ENCODE data around the gene FARS2.

The FARS2 gene

DNA sequence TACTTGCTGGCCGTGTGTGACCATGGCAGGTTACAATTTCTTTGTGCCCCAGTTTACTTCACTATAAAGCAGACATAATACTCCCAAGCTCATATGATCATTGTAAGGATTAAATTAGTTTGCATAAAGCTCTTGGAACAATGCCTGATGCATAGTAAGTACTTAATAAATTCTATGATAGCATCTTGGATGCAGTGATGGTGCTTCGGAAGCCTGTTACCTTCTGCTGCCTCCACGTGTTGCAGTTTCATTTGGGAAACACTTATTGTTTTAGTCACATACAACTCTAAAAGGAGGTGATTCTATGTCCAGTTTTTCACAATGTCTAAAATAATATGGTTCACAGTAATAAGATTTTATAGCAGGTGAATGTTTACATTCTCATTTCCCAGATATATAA, 401.5 kb downstream of the FARS2 start:
- no peak overlapping the region for H3K9ac ChIP-seq

DNA sequence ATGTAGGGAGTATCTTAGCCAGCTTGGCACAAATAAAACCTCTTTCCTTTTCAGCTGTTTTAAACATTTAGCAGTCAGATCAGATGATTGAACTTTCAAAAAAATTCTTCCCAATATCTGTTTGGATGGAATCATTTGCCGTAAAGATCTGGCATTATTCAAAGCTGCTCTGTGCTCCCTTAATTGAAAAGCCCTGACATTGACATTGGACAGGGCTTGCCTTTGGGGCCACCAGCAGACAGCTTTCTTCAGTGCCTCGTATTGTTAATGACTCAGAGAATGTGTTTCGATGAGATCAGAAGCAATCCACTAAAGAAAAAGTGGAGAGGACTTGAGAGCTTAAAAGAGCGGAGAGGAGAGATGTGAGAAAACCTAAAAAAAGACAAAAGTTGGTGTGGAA, 401.9 kb downstream of the FARS2 start:
- H3K9me3 ChIP-seq: no peaks in the 10 kb centered on the region
- no peak for TF ChIP-seq Cebpa-rat (IDR thresholded peaks at IDR 0.05)

More for the DNA sequence above, 401.5 kb downstream of the FARS2 start:
- no peak overlapping the region for H3K4me3 ChIP-seq
- peaks cover 36% of the 10 kb centered on the region for H3K4me1 ChIP-seq
- H4K20me1 ChIP-seq: no peaks in the 10 kb centered on the region
- no peaks in the 10 kb centered on the region for H3K36me3 ChIP-seq
- H3K27ac ChIP-seq: no peak overlapping the region
- no peaks in the 10 kb centered on the region for H3K9me3 ChIP-seq
- no peak overlapping the region for H3K4me2 ChIP-seq
- no peak for TF ChIP-seq Cebpa-rat (IDR thresholded peaks at IDR 0.05)
- no peaks in the 10 kb centered on the region for H3K27me3 ChIP-seq

DNA sequence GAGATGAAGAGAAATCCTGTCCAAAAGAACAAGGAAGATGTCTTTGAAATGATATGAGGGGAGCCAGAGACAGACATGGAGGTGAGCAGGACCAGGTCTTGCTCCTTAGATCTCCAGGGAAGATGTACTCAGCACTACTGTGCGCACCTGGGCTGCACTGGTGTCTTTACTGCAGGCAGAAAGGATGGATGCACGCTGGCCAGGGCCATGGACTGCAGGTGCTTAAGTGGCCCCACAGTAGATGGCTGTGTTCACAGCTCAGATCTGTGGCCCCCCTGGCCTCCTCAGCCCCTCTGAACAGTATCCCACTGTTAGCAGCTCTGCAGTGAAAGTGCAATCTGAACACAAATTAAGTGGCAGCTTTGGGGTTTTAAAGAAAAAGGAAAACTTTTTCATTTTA, 402.4 kb downstream of the FARS2 start:
- H3K9ac ChIP-seq: no peak overlapping the region
- peaks cover 43% of the 10 kb centered on the region for H3K4me1 ChIP-seq
- H4K20me1 ChIP-seq: no peaks in the 10 kb centered on the region
- no peak overlapping the region for H3K4me2 ChIP-seq
- no peaks in the 10 kb centered on the region for H3K27me3 ChIP-seq
- H3K9me3 ChIP-seq: no peaks in the 10 kb centered on the region
- H3K4me3 ChIP-seq: no peak overlapping the region
- TF ChIP-seq Cebpa-rat (IDR thresholded peaks at IDR 0.05): no peak
- H3K27ac ChIP-seq: no peak overlapping the region
- no peaks in the 10 kb centered on the region for H3K36me3 ChIP-seq

More for the DNA sequence above, 401.9 kb downstream of the FARS2 start:
- no peaks in the 10 kb centered on the region for H3K36me3 ChIP-seq
- peaks cover 41% of the 10 kb centered on the region for H3K4me1 ChIP-seq
- no peak overlapping the region for H3K9ac ChIP-seq
- no peaks in the 10 kb centered on the region for H4K20me1 ChIP-seq
- no peak overlapping the region for H3K4me2 ChIP-seq
- no peaks in the 10 kb centered on the region for H3K27me3 ChIP-seq
- H3K27ac ChIP-seq: no peak overlapping the region
- no peak overlapping the region for H3K4me3 ChIP-seq

DNA sequence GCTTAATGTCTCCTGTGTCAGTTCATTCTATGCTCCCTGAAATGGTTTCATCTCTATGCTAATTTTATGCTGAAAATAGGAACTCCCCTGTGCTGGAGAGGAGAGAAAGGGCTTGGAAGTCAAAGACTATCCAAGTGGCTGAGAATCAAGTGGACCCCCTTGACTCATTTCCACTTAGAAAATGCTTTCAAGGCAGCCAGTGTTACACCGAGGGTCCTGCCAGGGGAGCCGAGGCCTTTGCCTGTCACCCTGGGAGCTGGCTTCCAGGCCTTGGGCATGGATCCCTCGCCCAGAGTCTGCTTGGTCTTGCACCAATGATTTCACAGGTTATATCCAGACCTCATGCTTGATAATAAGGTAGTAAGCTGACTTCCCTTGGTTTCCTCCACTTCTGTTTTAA, 402.8 kb downstream of the FARS2 start:
- Histone ChIP-seq H3K36me3 (no peaks in the 10 kb centered on the region), H3K9me3 (no peaks in the 10 kb centered on the region), H3K27ac (no peak overlapping the region), H3K4me2 (peak overlapping the region; percentile 65; the same call in 1 of the 2 replicates), H3K4me3 (no peak overlapping the region), H3K9ac (no peak overlapping the region), H3K4me1 (peaks cover 43% of the 10 kb centered on the region), H4K20me1 (no peaks in the 10 kb centered on the region), H3K27me3 (no peaks in the 10 kb centered on the region)
- TF ChIP-seq Cebpa-rat (IDR thresholded peaks at IDR 0.05): no peak

DNA sequence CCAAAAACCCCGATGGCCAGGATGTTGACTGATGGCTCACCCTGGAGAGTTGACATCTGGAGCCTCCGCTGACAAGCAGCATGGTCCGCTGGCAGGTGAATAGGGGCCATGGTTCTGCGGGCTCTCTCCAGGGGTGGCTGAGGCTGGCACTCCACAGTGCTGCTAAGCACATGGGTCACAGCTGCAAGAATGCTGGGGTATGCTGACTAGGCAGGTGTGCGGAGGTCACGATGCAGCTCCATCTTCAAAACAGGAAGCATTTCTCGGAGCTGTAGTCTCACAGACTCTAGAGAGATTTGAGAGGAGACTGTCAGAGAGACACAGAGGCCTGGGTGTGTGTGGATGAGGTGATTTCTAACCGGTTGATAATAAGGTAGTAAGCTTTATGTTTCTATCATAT, 403.9 kb downstream of the FARS2 start:
- Histone ChIP-seq H3K9ac (no peak overlapping the region), H4K20me1 (no peaks in the 10 kb centered on the region), H3K4me2 (peak overlapping the region; percentile 65), H3K4me3 (no peak overlapping the region), H3K27me3 (no peaks in the 10 kb centered on the region), H3K4me1 (peaks cover 43% of the 10 kb centered on the region), H3K9me3 (no peaks in the 10 kb centered on the region), H3K27ac (peak overlapping the region; percentile 2; the same call in 1 of the 2 replicates), H3K36me3 (no peaks in the 10 kb centered on the region)
- no peak for TF ChIP-seq Cebpa-rat (IDR thresholded peaks at IDR 0.05)

DNA sequence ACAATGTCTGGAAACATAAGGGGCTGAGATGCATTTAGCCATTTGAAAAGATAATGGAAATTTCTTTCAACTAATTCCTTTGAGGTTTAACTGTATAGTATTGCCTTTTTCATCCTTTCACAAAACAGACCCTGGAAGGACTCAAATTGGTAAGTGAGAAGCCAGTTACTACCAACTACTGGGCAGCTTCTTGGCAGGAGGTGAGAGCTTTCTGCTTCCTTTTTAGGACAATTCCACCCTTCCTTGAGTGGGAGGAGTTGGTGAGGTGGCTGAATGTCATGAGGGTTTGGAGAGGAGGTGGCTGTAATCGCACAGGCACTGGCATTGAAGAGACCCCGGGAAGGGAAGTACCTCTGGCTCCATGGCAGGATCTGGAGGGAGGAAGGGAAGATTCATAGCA, 404.4 kb downstream of the FARS2 start:
- Histone ChIP-seq H3K4me1 (peaks cover 44% of the 10 kb centered on the region), H3K9me3 (no peaks in the 10 kb centered on the region), H3K36me3 (no peaks in the 10 kb centered on the region), H4K20me1 (no peaks in the 10 kb centered on the region), H3K9ac (no peak overlapping the region), H3K4me2 (peak overlapping the region; percentile 65), H3K4me3 (no peak overlapping the region), H3K27ac (peak overlapping the region; percentile 2; the same call in 1 of the 2 replicates), H3K27me3 (no peaks in the 10 kb centered on the region)
- no peak for TF ChIP-seq Cebpa-rat (IDR thresholded peaks at IDR 0.05)

DNA sequence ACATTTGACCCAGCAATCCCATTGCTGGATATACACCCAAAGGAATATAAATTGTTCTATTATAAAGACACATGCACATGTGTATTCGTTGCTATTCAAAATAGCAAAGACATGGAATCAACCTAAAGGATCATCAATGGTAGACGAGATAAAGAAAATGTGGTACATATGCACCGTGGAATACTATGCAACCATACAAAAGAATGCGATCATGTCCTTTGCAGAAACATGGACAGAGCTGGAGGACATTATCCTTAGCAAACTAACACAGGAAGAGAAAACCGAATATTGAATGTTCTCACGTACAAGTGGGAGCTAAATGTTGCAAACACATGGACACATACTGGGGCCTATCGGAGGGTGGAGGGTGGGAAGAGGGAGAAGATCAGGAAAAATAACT, 405.4 kb downstream of the FARS2 start:
- no peak overlapping the region for H3K4me3 ChIP-seq

DNA sequence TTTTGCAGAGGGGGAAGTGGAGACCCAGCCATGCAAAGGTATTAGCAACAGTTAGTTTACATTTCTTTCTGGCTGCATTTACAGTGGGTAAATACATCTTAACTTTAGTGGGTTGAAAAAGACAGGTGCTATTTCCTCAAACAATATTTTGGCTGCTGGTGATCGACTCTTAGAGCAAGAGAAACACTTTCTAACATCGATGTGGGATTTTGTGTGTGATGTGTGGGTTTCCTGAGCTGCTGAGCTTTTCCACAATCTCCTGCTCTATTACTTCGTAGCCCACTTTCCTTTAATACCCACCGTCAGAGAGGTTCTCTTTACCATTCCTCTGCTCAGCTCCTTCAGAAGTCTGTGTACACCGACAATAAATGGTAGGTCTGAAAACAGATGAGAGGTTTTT, 406.4 kb downstream of the FARS2 start:
- no peaks in the 10 kb centered on the region for H4K20me1 ChIP-seq
- TF ChIP-seq Cebpa-rat (IDR thresholded peaks at IDR 0.05): no peak
- H3K9ac ChIP-seq: no peak overlapping the region
- no peaks in the 10 kb centered on the region; the same call in 1 of the 2 replicates for H3K9me3 ChIP-seq
- H3K27ac ChIP-seq: no peak overlapping the region
- H3K4me2 ChIP-seq: peak overlapping the region; percentile 59
- H3K4me3 ChIP-seq: no peak overlapping the region
- H3K36me3 ChIP-seq: no peaks in the 10 kb centered on the region
- no peaks in the 10 kb centered on the region for H3K27me3 ChIP-seq
- H3K4me1 ChIP-seq: peaks cover 56% of the 10 kb centered on the region

More for the DNA sequence above, 405.4 kb downstream of the FARS2 start:
- Histone ChIP-seq H3K4me1 (peaks cover 54% of the 10 kb centered on the region), H3K27ac (no peak overlapping the region), H3K9ac (no peak overlapping the region), H3K9me3 (no peaks in the 10 kb centered on the region), H3K27me3 (no peaks in the 10 kb centered on the region), H3K36me3 (no peaks in the 10 kb centered on the region), H3K4me2 (no peak overlapping the region), H4K20me1 (no peaks in the 10 kb centered on the region)
- TF ChIP-seq Cebpa-rat (IDR thresholded peaks at IDR 0.05): no peak

DNA sequence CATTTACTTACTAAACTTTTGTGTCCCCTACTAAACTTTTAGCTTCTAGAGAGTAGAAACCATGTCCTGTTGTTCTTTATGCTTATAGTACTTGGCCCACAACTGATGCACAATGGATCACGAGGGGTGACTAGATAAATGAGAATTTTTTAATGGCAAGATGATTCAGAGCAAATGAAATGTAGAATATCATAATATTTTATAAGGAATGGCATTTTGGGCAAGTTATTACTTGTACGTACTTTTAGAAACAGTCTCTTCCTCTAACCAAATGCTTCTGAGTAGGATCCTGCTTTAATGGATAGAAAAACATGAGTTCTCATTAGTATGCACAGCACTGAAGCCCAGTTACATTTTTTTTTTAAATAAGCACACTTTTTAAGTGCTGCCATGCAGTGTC, 409.1 kb downstream of the FARS2 start:
- Histone ChIP-seq H3K27ac (no peak overlapping the region), H3K4me3 (no peak overlapping the region), H3K27me3 (no peaks in the 10 kb centered on the region; the same call in 1 of the 2 replicates), H3K4me2 (no peak overlapping the region), H3K36me3 (no peaks in the 10 kb centered on the region), H4K20me1 (no peaks in the 10 kb centered on the region), H3K9ac (no peak overlapping the region), H3K9me3 (no peaks in the 10 kb centered on the region; the same call in 1 of the 2 replicates), H3K4me1 (peaks cover 39% of the 10 kb centered on the region)
- no peak for TF ChIP-seq Cebpa-rat (IDR thresholded peaks at IDR 0.05)

DNA sequence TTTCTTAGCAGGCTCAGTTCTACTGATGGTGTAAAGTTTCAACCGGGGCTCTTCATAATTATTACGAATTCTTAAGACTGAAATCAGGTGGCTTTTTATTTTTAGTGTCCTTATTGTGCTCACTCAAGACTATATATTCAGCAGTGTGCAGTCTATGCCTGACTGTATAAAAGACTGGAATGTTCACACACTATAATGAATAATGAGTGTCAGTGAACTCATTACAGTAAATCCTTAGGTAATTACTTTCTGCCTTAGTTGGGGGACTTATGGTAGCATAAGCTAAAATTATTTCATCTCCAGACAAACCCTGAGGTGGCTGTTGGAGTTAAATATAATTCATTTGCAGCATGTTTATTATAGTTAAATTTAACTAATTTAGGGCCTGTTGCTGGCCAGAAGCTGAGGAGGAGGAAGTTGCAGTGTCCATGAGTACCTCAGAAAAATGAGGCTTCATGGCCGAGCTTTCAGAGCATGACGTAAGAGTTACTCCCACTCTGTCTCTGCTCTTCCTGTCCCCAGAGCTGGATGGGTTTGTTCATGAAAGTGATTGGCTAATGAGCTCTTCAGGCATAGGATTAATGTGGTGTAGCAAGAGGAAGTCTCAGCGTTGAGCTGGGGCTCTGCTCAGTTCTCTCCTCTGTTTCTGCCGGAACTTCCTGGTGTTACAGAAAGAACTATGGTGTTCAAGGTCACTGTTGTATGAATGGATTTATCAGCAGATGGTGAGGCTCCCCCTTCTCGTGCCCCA, 409.7 kb downstream of the FARS2 start:
- H3K27ac ChIP-seq: peak overlapping the region; percentile 42; the same call in 1 of the 2 replicates
- H3K9ac ChIP-seq: no peak overlapping the region
- no peaks in the 10 kb centered on the region for H3K36me3 ChIP-seq
- H3K4me3 ChIP-seq: no peak overlapping the region
- H3K4me2 ChIP-seq: peak overlapping the region; percentile 52
- H3K4me1 ChIP-seq: peaks cover 33% of the 10 kb centered on the region
- H3K27me3 ChIP-seq: no peaks in the 10 kb centered on the region; the same call in 1 of the 2 replicates
- TF ChIP-seq Cebpa-rat (IDR thresholded peaks at IDR 0.05): no peak
- H3K9me3 ChIP-seq: no peaks in the 10 kb centered on the region; the same call in 1 of the 2 replicates
- no peaks in the 10 kb centered on the region for H4K20me1 ChIP-seq

All from BLaER1 (cell line).